ENCODE data around the gene SUMO2.

GRCh38 chr17:75124819-75125162, 58.0 kb downstream of the SUMO2 start:
- TF ChIP-seq TCF7L2 (IDR thresholded peaks at IDR 0.05; ENCODE audit: low read depth, low read length) (no peak), CTCF (IDR thresholded peaks at IDR 0.05) (no peak), POLR2AphosphoS5 (IDR thresholded peaks at IDR 0.05; ENCODE audit: low read depth, low read length) (no peak)
